Smooth muscle cell of the brain vasculature (primary cell): ENCODE data around the gene SQSTM1.
"Not testable (repeated sequence)": the region's sequence is repeated elsewhere in the genome, so short reads cannot be mapped to it uniquely, and the experiment has no call there.

Experiments
- DNase-seq: peaks from one replicate; pipeline ENCODE4 v3.0.0-alpha.2; 2012; ENCODE audit warnings: low read depth, low spot score

Gene SQSTM1

GRCh38 chr5:179824745-179825112, 4.0 kb downstream of the SQSTM1 start:
- no peak for DNase-seq

GRCh38 chr5:179825655-179826182, 5.0 kb downstream of the SQSTM1 start:
- no peak for DNase-seq

- DNase-seq = no peak
Observed at GRCh38 chr5:179827680-179828079, 7.0 kb downstream of the SQSTM1 start.

GRCh38 chr5:179828756-179829421, 8.2 kb downstream of the SQSTM1 start:
- no peak for DNase-seq

GRCh38 chr5:179829732-179830435, 9.2 kb downstream of the SQSTM1 start:
- no peak for DNase-seq

GRCh38 chr5:179830818-179831468, 10.2 kb downstream of the SQSTM1 start:
- no peak for DNase-seq

- no peak for DNase-seq
Observed at GRCh38 chr5:179832039-179832745, 11.5 kb downstream of the SQSTM1 start.

GRCh38 chr5:179833056-179833708, 12.5 kb downstream of the SQSTM1 start:
- no peak for DNase-seq

- DNase-seq = no peak
Observed at GRCh38 chr5:179833709-179834070, 13.0 kb downstream of the SQSTM1 start.

- DNase-seq = no peak
Observed at GRCh38 chr5:179834120-179834519, 13.4 kb downstream of the SQSTM1 start.

- DNase-seq = not testable (repeated sequence)
Observed at GRCh38 chr5:179834871-179835270, 14.2 kb downstream of the SQSTM1 start.

- no peak for DNase-seq
Observed at GRCh38 chr5:179836225-179837019, 15.7 kb downstream of the SQSTM1 start.

- DNase-seq = no peak
Observed at GRCh38 chr5:179837076-179838011, 16.6 kb downstream of the SQSTM1 start.

GRCh38 chr5:179839328-179840256, 18.9 kb downstream of the SQSTM1 start:
- no peak for DNase-seq

- DNase-seq = no peak
Observed at GRCh38 chr5:179840321-179840720, 19.6 kb downstream of the SQSTM1 start.

- DNase-seq = no peak
Observed at GRCh38 chr5:179840766-179841165, 20.1 kb downstream of the SQSTM1 start.

- no peak for DNase-seq
Observed at GRCh38 chr5:179841621-179842020, 20.9 kb downstream of the SQSTM1 start.

GRCh38 chr5:179852993-179853547, 32.4 kb downstream of the SQSTM1 start:
- DNase-seq = no peak
